GOT3 (cell line): ENCODE results near the gene ZRANB3.
A peak's percentile ranks its signal among the peaks of the same experiment; 100 is the strongest.
"Not testable (repeated sequence)": the region's sequence is repeated elsewhere in the genome, so short reads cannot be mapped to it uniquely, and the experiment has no call there.

Experiments
- DNase-seq: peaks from one replicate; lab custom pipeline; 2025; ENCODE audit warnings: mixed read lengths; lab: John Stamatoyannopoulos, UW

Gene ZRANB3

DNA sequence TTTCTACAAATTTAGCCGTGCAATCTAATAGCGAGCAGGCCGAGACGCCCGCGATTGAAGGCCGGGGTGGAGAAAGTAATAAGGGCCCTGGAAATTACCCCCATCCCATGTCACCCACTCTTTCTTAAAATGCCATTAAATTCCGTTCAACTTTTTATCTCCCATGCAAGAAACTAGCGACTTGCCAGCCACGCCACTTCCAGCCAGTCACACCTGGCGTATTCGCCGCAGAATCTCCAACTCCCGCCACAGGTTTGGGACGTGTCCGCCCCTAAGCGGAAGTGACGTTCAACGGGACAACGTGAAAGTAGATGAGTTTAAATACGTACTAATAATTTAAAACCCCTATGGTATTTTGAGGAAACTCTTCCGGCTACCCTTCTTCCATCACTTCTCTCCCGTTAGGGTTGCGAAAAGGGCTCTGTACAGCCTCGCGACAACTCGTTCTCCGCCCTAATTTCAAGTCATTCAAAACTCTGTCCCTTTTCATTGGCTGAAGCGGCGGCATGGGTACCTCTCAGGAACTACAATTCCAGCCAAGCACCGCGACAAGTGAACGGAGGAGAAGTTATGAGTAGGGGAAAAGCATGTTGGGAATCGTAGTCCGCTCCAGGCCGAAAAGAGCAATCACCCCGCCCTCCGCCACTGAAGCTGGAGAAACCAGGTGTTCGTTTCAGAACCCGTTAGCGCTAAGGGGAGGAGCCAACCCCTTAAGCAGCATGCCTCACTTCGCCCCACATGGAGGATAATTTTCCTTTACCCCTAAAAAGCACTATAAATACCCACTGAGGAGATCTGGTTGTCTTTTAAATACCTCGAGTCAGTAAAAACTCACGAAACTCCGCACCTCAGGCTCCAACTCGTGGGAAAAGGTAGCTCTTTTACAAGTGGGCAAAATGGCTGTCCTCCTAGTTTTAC is at the start of gene ZRANB3:
ZRANB3 (minus strand) TSS at position 906 of the 918 bp plus-strand sequence.
- DNase-seq: peak; percentile 80

- no peak for DNase-seq
These were observed 42.6 kb upstream of the ZRANB3 start for GRCh38 chr2:135573620-135574019.

DNA sequence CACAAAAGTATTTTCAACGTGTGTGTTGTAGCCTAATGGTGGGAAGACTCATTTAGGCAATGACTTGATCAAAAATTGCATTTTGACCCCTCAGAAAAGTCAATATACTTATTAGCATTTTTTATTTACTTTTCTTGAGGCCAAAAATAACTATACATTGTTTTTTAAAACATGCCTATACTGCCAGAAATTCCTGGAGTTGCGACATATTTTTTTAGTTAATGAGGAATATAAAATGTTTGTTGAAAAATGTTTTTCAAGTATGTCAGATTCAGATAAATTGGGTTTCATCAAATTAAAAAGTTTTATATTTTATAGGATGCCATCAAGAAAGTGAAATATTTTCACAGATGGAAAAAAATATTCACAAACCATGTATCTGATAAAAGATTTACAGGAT is 39.9 kb upstream of the ZRANB3 start:
- DNase-seq: no peak

GRCh38 chr2:135563793-135564192 is 32.8 kb upstream of the ZRANB3 start:
- no peak for DNase-seq

DNA sequence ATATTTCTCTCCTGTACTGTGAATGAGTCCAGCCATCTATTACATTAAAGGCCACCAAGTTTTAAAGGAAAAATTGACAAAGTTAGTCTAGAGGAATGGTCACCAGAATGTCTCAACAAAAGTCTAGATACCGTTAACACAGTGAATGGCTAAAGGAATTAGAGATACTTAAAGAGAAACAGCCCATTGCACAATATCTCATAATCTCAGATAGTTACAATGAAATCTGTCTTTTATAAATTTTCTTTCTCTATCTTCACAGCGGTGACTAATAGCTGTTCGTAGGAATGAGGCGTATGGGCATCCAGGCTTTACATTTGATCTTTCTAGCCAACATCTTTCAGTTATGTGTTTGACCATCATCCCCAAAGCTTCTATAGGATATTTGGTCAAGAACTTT is 30.9 kb upstream of the ZRANB3 start:
- no peak for DNase-seq

DNA sequence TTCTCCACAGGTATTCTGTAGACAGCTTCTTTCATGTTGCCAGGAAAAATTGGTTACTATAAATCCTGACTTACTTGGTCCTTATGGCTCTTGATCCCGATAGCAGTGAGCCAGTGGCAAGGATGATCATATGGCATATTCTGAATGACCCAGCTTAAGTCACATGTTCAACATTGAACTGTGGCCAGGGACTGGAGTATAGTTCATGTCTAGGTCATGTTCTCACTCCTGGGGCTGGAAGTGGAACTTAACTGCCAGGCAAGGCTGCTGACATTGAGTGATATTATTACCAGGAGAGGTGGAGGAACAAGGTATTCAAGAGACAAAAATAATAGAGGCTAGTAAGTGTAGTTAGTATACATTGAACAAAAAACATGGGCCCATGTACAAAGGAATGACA is 26.5 kb upstream of the ZRANB3 start:
- DNase-seq: no peak

DNA sequence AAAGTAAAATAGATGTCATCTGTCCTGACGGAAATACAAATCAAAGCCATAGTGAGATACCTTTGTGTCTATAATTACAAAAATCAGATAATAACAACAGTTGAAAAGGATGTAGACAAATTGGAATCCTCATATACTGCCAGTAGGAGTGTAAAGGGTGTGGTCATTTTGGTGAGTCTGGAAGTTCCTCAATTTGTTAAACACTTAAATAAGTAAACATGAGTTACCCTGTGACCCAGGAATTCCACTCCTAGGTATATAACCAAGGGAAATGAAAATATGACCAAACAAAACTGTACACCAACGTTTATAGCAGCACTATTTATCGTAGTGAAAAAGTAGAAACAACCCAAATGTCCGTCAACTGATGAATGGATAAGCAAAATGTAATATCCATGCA is 24.3 kb upstream of the ZRANB3 start:
- DNase-seq: no peak

DNA sequence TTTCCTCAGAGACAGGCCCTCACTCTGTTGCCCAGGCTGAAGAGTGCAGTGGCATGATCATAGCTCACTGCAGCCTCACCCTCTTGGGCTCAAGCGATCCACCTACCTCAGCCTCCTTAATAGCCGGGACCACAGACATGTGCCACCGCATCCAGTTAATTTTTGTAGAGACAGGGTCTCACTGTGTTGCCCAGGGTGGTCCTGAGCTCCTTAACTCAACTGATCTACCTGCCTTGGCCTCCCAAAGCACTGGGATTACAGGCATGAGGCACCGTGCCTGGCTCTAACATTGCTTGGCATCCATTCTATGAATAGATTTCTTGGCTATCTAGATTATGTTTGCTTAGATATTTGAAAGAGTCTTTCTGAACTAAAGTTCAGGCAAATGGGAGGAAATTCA is 21.9 kb upstream of the ZRANB3 start:
- no peak for DNase-seq

DNA sequence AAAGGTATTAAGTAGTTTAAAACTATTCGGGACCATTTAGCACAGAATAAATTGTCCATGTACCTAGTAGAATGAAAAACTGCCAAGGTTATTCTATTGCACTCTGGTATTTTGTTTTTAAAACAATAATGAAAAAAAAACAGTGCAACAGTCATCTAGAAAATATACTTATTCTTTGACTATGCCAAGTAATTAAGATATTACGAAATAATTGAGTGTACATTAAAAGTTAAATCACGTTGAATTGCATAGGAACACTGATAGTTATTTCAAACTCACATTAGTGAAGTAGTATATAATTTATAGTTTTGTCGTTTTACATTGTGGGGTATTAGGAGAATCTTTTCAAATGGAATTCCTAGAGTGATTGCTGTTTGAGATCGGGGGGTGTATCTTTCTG is 20.3 kb upstream of the ZRANB3 start:
- no peak for DNase-seq

GRCh38 chr2:135547311-135547710 is 16.3 kb upstream of the ZRANB3 start:
- DNase-seq: no peak

DNA sequence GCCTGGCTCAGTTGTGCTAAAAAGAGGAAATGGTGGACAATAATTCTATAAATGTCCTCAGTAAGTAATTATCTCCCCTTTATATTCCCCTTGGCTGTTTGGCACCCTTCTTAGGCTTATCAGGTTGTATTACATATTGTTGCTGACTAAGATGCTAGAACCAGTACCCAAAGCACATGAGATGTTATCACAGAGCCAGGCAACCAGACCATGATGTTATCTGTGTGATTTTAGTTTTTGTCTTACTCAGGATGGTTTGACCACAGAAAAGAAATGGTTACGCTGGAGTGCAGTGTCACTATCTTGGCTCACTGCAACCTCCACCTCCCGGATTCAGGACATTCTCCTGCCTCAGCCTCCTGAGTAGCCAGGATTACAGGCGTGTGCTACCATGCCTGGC is 15.4 kb upstream of the ZRANB3 start:
- DNase-seq: no peak

GRCh38 chr2:135533545-135533944 is 2.5 kb upstream of the ZRANB3 start:
- DNase-seq: not testable (repeated sequence)

DNA sequence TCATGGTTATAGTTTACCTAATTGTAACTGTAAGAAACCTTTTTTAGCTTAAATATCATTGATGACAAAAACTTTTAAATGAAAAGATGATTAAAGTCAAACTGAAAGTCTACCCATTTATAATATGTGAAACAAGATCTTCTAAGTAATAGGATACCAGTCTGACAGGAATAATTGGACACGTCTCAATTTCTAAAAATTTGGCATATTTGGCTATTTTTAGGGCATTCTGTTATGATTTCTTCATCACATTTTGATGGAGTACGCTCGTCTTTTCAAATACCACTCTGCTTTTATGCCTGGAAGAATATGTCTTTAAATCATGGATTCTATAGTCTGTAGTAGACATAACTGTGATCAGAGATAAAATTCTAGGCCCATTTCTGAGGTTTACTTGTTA is 1.6 kb upstream of the ZRANB3 start:
- no peak for DNase-seq

DNA sequence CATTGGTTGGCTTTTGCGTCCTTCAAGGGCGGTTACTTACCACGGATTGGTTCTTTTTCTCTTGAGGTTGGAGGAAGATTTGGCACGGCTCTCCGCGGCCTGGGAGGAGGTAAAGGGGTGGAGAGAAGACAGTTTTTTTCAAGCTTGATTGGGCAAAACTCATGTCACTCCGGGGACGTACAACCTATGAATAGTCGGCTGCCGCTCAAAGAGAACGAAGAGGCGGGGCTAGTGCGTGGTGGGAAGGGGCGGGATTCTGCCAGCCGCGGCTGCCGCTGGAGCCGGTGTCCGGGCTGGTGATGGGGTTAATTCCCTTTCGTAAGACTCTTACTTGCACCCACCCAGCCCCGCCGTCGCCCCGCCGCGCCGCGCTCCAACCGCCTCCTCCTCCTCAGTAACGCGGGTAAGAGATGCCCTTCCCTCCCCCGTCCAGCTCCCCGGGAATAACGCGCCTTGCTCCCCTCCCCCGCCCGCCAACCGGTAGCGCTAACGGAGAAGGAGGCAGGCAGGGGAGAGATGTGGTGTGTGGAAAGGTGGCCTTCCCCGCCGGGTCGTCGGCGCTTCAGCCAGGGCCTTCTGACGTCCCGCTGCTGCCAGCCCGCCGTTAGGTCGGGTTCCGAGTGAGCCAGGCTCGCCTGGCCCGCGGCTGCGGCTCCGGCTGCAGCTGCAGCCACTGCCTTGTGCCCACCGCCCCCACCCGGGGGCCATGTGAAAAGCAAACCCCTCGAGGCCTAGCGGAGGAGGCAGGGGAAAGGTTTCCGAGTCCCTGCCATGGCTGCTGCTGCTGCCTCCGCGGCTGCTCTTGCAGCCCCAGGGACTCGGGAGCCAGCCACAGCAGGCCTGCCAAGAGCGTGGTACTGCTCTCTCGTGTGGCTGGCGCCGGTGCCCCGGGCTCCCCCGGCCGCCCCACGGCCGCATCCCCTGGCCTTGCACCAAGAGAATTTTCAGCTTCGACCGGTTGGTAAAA is 496 bp upstream of the ZRANB3 start, which contains the start of gene R3HDM1:
R3HDM1 (plus strand) TSS at position 254 of the 967 bp plus-strand sequence. CDS start 73,362 bp downstream, outside the sequence.
- peak; percentile 92 for DNase-seq

DNA sequence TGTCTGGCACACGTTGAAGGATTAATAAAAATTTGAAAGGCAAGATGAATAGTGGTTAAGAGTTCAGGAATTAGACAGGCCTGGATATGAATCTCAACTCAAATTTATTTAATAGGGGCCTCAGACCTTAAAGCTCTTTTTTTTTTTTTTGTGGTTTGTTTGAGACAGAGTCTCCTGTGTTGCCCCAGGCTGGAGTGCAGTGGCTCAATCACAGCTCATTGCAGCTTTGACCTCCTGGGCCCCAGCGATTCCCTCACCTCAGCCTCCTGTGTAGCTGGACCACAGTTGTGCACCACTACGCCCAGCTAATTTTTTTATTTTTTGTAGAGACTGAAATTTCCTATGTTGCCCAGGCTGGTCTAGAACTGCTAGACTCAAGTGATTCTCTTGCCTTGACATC is 3.0 kb downstream of the ZRANB3 start:
- DNase-seq: no peak

GRCh38 chr2:135525786-135526185 is 5.2 kb downstream of the ZRANB3 start:
- no peak for DNase-seq

DNA sequence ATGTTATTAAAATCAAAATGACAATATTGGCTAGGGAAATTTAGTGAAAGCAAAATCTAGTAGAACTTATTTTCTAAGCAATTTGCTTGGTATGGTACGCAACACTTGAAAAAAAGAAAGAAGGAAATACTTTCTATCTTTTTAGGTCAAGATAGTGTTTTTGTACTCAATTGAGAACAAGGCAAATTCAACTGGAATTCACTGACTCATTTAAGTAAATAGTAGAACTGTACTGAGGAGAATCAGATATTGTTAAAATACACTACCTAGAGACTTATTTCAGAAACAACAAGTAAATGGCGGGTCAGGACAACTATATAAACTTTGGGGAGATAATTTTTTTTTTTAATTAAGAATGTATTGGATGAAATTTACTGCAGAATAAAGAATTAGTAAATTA is 18.9 kb downstream of the ZRANB3 start:
- no peak for DNase-seq

DNA sequence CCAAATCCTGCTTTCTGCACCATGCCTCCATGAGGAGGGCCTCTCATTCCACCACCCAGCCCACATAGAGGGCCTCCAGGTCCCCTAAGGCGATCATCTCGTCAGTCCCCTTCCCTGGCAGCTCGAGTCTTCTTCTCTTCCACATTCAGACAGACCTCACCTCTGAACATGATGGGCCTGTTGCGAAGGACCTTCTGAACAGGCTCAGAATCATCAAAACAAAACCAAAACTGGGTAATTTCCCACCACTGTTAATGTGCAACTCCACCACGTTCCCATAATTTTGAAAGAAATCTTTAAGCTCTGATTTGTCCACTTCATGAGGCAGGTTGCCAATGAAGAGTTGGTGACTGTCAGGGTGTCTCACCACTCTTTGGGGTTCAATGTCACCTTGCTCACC is 20.4 kb downstream of the ZRANB3 start:
- DNase-seq: no peak

DNA sequence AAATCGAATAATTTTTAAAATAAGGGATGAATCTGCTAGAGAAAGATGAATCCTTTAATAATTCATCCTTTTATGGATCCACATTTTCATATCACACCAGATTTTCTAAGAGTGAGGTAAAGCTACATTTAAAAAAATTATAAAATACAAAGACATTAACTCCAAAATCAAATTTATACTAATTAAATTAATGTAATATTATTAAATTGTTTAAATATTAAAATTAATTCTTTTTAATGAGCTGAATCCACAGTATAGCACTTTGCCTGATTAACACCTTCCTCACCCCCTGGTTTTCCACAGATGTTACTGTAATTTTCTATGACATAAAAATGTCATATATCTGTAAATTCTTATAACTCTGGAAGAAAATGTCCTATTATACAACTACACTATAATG is 26.2 kb downstream of the ZRANB3 start:
- no peak for DNase-seq

GRCh38 chr2:135498588-135498987 is 32.4 kb downstream of the ZRANB3 start:
- DNase-seq: not testable (repeated sequence)

DNA sequence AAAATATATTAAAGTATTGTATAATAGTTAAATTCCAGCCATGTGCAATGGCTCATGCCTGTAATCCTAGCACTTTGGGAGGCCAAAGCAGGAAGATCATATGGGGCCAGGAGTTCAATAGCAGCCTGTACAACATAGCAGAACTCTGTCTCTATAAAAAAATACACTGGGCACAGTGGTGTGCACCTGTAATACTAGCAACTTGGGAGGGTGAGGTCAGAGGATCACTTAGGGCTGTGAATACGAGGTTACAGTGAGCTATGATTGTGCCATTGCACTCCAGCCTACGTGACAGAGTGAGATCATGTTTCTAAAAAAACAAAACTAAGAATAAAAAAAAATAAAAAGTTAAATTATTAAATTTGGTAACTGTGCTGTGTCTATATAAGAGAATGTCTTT is 36.1 kb downstream of the ZRANB3 start:
- no peak for DNase-seq

- DNase-seq: no peak
These were observed 36.5 kb downstream of the ZRANB3 start for GRCh38 chr2:135494503-135494902.

GRCh38 chr2:135490376-135490775 is 40.6 kb downstream of the ZRANB3 start:
- DNase-seq: no peak
